K562 (cell line): ENCODE results near the gene METTL25B. TPM values are rescaled to one million over a fixed set of nuclear protein-coding genes. Genes with fewer than 3 reads are reported as not detected.

Experiments used
- ATF4 ChIP-seq: fragments of 450-650 bp; formaldehyde crosslinking; IDR thresholded peaks from 2 replicates; pipeline ENCODE4 v1.4.0; 2022; ENCODE audit warnings: mild to moderate bottlenecking, moderate library complexity
- CTCFL ChIP-seq: IDR thresholded peaks from 2 replicates; pipeline ENCODE4 v1.6.1; 2011; ENCODE audit warnings: borderline replicate concordance, low read depth, mild to moderate bottlenecking, moderate library complexity, low read length; ENCODE audit not compliant: insufficient read depth, poor library complexity, severe bottlenecking
- DMBX1 ChIP-seq: fragments of 250-450 bp; sonication (Bioruptor Pico); IDR thresholded peaks from 2 replicates; pipeline ENCODE4 v1.8.0; 2022; ENCODE audit warnings: inconsistent platforms, mild to moderate bottlenecking, moderate library complexity, borderline replicate concordance
- E2F3 ChIP-seq: fragments of 250-450 bp; sonication (Bioruptor Pico); IDR thresholded peaks from 2 replicates; pipeline ENCODE4 v1.4.0; 2020; ENCODE audit warnings: mild to moderate bottlenecking
- ELF1 ChIP-seq: fragments of 200-800 bp; sonication (Bioruptor generic); IDR thresholded peaks from 2 replicates; pipeline ENCODE4 v1.6.1; 2016; ENCODE audit warnings: missing genetic modification characterization, missing compliant biosample characterization
- L3MBTL2 ChIP-seq: fragments of 450-650 bp; IDR thresholded peaks from 2 replicates; pipeline ENCODE4 v1.6.1; 2016; ENCODE audit warnings: mild to moderate bottlenecking, moderate library complexity
- MTA1 ChIP-seq: fragments of 450-650 bp; IDR thresholded peaks from 2 replicates; pipeline ENCODE4 v1.6.1; 2017; ENCODE audit warnings: borderline replicate concordance
- NCOA1 ChIP-seq: fragments of 450-650 bp; IDR thresholded peaks from 2 replicates; pipeline ENCODE4 v1.6.1; 2016; ENCODE audit warnings: low read depth
- ZBED1 ChIP-seq: IDR thresholded peaks from 2 replicates; pipeline ENCODE4 v1.6.1; 2014
- ZNF239 ChIP-seq: fragments of 250-450 bp; sonication (Bioruptor Pico); IDR thresholded peaks from 2 replicates; pipeline ENCODE4 v1.4.0; 2020; ENCODE audit warnings: mild to moderate bottlenecking
- ZNF551 ChIP-seq: fragments of 250-450 bp; sonication (Bioruptor Pico); IDR thresholded peaks from 2 replicates; pipeline ENCODE4 v1.5.0; 2021; ENCODE audit warnings: mild to moderate bottlenecking, moderate library complexity
- ZNF609 ChIP-seq: sonication (generic); formaldehyde crosslinking; IDR thresholded peaks from 2 replicates; pipeline ENCODE4 v1.8.1; 2023; ENCODE audit warnings: missing genetic modification reagents, mild to moderate bottlenecking, borderline replicate concordance
- ZNF76 ChIP-seq: fragments of 250-450 bp; sonication (Bioruptor Pico); IDR thresholded peaks from 2 replicates; pipeline ENCODE4 v1.4.0; 2020; ENCODE audit warnings: mild to moderate bottlenecking, moderate library complexity, borderline replicate concordance
- ZSCAN29 ChIP-seq: fragments of 450-650 bp; IDR thresholded peaks from 2 replicates; pipeline ENCODE4 v1.6.1; 2017
- polyA plus RNA-seq, 8 experiments: library from polyadenylated mRNA; depleted of rRNA in 4 of 8; stranded (reverse) in 5 of 8; unstranded in 3 of 8; fragments of >200 nt; fragmentation: Nextera tagmentation in 2 of 8; fragmentation: Illumina TruSeq in 1 of 8; extraction: Ambion mirVana in 2 of 8; extraction: Trizol in 1 of 8; gene quantifications; 2 replicates each; pipeline versions ENCODE4 v1.2.1 to v1.2.3, GENCODE V29; 2011 to 2014; ENCODE audit warnings: inconsistent platforms in 1 of 8, missing spikeins in 1 of 8
- total RNA-seq, 7 experiments: library from RNA; depleted of rRNA in 6 of 7; stranded (reverse); fragments of >200 nt in 6 of 7; fragmentation: Illumina TruSeq in 2 of 7; extraction: Trizol in 2 of 7; gene quantifications; 2 replicates each; pipeline versions ENCODE4 v1.2.1 to v1.2.3, GENCODE V29; 2011 to 2021; ENCODE audit warnings: low replicate concordance in 1 of 7

The METTL25B gene
- total and polyA plus RNA-seq, 9 of the 15 experiments (the other 6 are each of a cell fraction or from before 2014, with no cell fraction given) = 7.7 to 48.3 (median 33.1) TPM

- 0 out of 2 replicates have a peak, but pooled peaks have one; percentile 56 for TF ChIP-seq ZNF609 (CRISPR knock-in tag)
- TF ChIP-seq CTCFL = no peak
- no peak; the same call in 1 of the 2 replicates for TF ChIP-seq ZBED1
- TF ChIP-seq ZNF76 (CRISPR knock-in tag) = peak; percentile 85; the same call in 1 of the 2 replicates
- TF ChIP-seq E2F3 (CRISPR knock-in tag) = peak; percentile 84; the same call in 1 of the 2 replicates
- TF ChIP-seq L3MBTL2 = peak; percentile 92
- peak; percentile 100 for TF ChIP-seq ELF1 (tag)
- TF ChIP-seq ZNF239 (CRISPR knock-in tag) = peak; percentile 26; the same call in 1 of the 2 replicates
- peak; percentile 58; the same call in 1 of the 2 replicates for TF ChIP-seq ATF4 (CRISPR knock-in tag)
- TF ChIP-seq DMBX1 (CRISPR knock-in tag) = peak; percentile 73; the same call in 1 of the 2 replicates
- peak; percentile 49; the same call in 1 of the 2 replicates for TF ChIP-seq MTA1
- peak; percentile 85 for TF ChIP-seq NCOA1
- no peak for TF ChIP-seq ZNF551 (CRISPR knock-in tag)
- TF ChIP-seq ZSCAN29 = peak; percentile 71
Measured at GRCh38 chr1:156740741-156741480, 12.6 kb downstream of the METTL25B start, which contains the start of gene MRPL24 (continued).
